NCI-H146 (cell line): ENCODE measurements around the gene ACOT7.

Experiments used
- DNase-seq: peaks from one replicate; lab custom pipeline; 2025; lab: John Stamatoyannopoulos, UW

ACOT7 gene

DNA sequence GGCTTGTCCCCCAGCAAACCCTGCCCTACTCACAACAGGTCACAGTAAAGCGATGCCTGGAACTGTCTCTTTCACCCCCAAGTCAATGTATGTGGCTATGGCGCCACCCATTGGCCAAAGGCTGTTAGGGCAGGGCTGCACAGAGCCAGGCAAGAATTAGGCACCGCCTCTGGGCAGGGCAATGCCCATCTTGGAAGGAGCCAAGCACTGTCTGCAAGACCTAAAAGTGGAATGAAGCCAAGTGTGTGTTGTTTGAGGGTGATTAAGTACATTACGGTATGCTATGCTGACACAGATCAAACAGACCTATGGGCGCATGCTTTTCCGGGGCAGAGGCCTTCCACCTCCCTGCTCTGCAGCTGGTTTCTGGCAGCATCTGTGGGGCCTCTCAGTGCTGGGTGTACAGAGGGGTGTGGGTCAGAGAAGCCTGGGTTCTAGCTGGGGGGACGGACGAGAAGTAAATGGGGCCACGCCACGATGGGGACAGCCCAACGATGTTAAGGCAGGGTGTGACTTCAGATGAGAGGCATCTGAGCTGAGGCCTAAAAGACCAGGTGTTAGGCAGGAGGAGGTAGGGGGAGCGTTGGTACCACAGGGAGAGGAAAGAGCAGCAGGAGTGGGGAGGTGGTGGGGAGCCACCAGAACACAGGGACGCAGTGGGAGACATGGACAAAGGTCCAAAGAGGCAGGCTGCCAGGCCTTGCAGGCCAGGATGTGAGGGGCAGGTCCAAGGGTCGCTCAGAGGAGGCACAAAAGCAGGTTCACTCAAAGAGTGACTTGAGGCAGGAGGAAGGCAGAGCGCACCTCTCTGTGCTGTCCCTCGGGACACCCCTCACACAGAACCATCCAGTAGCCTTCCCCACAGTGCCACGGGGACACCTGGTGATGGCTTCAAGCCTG lies 49.8 kb downstream of the ACOT7 start:
- peak; percentile 20 for DNase-seq

DNA sequence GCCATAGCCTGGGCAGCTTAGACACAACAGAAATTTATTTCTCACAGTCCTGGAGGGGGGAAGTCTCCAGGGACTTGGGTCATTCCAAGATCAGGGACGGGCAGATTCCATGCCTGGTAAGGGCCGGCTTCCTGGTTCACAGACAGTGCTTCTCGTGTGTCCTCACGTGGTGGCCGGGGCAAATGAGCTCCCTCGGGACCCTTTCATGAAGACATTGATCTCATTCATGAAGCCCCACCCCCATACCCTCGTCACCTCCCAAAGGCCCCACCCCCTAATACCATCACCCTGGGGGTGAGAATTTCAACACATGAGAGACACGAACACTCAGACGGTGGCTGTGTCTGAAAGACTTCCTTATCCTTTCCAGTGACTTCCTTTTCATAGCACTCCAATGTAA lies 51.5 kb downstream of the ACOT7 start:
- DNase-seq: no peak

DNA sequence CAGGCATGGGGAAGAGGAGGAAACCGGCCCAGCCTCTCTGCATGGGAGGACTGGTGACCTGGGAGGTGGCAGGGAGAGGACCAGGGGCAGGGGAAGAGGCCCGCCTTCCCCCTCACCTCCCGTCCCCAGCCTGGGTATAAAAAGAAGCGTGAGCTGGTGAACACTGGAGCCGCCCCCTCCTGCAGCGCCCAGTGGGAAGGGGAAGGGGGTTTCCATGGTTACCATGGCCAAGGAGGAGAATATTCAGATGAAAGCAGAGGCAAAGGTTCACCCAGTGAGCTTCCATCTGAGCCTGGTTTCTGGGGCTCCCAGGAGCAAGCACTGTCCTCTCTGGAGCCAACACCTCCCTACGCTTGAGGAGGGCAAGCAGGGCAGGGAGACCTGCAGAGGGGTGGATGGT lies 54.9 kb downstream of the ACOT7 start:
- no peak for DNase-seq

DNA sequence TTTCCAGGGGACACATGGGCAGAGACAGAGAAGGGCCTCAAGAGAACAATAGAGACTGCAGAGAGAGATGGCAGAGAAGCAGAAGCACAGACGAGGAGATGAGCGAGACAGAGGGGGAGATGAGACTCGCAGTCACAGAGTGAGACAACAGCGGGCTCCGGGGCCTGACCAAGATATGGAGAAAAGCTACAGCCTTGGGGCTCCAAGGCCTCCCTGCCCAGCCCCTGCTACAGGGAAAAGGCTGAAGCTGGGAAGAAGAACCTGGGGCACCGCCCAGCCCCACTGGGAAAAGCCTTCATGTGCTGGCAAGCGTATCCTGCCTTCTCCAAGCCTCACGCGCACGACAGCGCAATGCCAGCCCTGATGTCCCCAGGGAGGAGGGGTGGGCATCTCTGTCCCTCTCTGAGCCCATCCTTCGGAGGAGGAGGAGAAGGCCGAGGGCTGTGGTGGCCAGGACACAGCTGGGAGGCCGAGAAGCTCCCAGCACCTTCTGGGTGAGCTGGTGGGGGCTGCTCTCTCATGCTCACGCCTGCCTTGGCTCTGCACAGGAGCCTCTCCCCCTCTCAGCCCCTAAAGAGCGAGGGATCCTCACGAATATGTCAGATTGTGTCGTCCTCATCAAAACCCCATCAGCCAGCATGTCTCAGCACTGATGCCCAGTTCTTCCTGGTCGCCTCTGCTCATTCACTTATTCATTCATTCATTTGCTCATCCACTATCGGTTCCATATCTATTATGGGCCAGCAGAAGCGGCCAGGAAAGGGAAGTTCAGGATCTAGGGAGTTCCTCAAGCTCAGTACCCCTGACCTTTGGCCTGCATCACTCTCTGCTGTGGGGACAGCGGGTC lies 56.6 kb downstream of the ACOT7 start:
- no peak for DNase-seq

DNA sequence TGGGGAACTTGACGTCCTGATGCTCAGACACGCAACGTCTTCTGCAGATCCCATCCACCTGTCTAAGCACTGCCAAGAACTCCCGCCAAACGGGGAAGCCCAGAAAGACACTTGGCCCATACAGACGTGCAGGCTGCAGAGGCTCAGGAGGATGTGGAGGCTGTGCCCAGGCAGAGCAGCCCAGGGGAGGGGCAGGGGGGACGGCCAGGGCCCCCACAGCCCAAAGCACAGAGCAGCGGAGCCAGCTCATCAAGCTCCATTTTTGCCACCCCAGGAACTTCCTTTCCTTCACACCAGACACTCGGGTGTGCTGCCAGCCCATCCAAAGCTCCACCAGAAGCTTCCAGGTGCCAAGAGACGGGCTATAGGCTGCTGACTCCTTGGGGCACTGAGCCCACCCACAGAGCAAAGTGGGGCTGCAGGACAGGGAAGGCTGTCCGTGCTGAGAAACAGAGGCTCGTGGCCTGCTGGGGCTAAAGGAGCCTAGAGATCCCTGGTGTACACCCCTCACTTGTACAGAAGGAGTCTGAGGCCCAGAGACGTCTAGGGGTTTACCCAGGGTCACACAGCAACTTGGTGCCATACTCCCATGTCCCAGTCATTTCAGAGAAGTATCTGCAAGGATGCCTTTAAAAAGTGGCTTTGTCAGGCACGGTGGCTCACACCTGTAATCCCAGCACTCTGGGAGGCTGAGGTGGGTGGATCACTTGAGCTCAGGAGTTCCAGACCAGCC lies 59.1 kb downstream of the ACOT7 start:
- no peak for DNase-seq

DNA sequence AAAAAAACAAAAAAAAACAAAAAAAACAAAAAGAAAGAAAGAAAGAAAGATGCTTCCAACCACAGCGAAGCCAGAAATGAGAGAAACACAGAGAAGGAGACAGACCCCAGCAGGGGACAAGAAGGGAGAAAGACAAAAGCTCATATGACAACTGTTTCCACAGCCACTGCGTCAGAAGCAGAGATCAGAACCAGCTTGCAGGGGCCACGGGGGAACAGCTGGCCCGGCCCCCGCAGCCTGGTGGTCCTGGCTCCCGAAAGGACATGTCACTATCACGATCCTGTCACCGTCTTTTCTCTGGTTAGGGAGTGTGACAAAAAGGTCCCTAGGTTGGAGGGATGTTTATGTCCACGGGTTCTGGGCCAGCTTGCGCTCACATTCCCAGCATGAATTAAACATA lies 60.7 kb downstream of the ACOT7 start:
- DNase-seq: no peak

DNA sequence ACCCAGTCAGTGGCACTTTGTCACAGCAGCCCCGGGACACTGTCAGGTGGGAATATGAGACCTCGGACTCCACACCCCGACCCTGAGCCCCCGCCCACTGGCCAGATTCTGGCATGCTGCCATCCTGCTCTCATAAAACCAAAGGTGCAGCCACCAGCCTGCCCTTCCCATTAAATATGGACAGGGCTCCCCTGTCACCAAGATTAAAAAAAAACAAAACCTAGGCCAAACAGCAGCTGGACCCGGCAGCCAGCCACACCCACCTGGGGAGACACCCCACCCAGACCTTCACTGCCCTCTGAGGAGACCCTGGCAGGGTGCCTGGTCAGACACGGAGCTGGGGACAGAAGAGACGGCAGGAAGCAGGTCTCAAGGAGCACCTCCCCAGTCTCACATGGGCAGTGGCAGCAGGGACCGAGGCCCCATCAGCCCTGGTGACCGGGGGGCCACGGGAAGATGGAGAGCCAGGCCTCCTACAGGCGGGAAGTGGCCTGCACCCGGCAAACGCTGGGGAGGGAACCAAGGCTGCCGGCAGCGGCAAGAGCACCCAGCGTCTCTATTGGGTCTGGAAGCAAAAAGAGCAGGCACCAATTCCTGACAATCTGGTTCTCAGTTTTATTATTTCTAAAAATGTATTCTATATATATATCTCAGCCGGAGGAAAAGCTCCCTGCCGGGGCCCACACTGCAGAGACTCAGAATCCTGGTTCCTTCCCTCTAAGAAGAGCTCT lies 61.9 kb downstream of the ACOT7 start:
- no peak for DNase-seq

DNA sequence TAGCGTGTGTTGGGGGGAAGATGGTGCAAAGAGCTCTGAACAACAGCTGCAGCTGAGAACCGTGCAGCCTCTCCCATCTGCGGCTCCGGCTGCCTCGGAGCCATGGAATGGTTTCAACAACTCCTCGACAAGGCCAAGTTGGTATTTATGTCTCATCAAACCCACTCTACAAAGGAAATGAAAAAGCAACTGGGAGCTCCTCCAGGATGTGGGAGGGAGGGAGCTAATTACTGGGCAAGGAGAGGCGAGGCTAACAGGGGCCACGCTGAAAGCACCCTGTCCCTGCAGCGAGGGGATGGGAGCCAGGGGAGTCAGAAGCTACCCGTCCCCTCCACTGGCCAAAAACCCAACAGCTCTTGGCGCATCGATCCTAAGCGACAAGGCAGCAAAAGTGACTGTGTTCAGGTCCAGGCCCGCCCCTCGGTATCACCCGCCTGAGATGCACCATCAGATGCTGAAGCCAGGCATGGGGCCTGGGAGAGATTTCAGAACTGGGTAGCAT lies 63.1 kb downstream of the ACOT7 start:
- no peak for DNase-seq

DNA sequence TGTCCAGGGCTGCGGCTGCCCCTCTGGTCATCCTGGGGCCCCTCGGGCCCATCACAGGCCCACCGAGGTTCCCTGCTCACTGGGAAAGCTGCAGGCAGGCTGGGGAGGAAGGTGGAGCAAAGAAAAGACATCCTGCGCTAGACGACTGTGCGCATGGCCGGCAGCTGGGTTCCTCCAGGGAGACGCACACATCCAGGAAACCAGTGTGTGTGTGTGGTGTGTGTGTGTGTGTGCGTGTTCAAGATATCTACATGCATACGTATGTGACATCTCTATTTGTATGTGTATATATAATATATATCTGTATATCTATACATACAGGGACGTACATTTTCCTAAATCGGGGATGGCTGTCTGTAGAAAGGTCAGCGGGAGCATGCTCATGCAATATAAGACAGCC lies 63.7 kb downstream of the ACOT7 start:
- no peak for DNase-seq

DNA sequence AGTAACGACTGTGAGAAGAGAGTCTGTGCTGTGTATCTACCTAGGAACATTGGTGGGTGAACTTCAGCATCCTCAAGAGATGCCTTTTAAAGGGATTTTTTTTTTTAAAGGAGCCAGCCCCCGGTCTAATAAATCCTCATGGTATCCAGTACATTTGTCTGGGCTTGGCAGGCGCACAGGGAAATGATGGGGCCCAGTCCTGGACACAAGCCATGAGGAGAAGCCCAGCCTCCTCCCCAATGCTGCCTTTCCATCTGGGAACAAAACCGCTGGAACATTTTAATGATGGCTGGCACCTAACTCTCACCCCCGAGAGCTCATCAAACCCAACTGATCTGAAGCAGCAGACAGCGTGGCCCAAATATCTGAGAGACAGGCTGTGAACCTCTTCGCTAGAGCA lies 64.2 kb downstream of the ACOT7 start:
- DNase-seq: no peak

DNA sequence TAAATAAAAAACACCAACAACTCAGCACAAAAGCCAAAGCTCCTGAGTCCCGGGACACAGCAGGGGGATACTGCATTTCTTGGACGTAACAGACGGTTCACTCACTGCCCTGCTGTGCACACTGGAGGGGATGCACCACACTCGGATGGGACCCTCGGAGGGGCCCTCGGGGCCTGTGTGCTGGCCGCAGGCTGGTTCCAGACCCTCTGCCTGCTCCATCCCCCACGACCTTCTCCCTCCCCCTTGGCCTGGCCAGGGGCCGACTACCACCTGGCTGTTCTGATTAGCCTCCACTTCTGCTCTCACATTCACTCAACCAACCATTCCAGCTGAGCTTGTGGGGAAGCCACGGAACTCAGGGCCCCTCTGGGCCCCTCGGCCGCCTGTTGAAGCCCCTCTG lies 64.9 kb downstream of the ACOT7 start:
- DNase-seq: no peak

DNA sequence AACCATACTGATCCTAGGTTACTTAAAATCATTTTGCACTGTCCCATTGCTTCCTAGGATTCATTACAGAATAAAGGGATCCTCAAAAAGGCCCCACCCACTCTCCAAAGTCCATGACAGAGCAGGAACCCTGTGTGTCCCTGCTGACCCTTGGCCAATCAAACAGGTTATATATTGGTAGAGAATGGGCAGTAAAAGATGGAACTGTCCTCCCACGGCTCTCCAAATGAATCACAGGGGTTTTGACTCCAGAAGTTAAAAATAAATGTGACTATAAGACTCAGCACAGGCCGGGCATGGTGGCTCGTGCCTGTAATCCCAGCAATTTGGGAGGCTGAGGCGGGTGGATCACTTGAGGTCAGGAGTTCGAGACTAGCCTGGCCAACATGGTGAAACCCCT lies 65.5 kb downstream of the ACOT7 start:
- DNase-seq: no peak

DNA sequence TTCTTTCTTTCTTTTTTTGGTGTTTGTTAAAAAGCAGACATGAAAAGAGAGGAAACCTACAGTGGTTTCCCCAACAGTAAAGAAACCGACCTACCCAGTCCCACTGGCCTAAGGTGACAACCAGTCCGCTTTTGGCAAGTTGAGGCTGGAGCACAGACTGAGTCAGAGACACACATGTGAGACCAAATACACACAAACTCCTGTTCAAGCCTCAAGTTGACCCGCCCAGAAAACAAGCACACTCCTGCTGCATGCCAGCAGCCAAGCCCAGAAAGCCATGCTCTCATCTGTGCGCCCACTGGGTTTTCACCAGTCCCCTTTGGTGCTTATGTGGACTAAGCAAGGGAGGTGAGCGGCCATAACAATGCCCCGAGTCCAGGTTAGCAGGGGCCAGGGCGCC lies 68.1 kb downstream of the ACOT7 start:
- no peak for DNase-seq

DNA sequence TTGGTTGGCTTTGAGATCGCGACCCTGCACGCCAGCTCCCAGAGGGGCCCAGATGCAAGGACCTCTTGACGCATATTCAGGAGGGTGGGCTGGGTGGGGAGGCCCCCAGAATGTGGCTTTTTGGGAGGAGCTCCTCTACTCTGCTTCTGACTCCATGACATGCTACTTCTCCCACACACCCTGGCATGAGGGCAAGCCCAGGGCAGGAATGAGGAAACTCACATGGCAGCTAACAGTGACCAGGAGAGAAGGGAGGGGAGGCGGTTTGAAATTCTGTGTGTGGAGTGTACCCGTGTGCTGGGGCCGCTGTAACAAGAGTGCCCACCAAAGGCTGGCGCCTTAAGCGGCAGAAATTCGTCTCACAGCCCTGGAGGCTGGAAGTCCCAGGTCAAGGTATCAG lies 71.4 kb downstream of the ACOT7 start:
- no peak for DNase-seq

DNA sequence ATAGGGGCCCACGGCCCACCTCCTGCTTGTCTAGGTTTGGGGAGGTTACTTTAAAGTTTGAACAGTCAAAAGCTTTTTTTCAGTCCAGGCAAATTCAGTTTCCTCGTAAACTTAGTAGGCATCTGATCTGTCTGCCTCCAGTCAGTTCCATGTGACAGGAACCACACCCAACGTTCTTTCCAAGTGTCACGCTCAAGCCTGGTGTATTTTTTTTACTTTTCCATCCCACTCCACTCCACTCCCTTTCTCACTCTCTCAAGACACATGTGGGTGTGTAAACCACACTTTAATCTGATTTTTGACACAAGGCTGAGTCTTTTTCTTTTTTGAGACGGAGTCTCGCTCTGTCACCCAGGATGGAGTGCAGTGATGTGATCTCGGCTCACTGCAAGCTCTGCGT lies 72.4 kb downstream of the ACOT7 start:
- DNase-seq: no peak

DNA sequence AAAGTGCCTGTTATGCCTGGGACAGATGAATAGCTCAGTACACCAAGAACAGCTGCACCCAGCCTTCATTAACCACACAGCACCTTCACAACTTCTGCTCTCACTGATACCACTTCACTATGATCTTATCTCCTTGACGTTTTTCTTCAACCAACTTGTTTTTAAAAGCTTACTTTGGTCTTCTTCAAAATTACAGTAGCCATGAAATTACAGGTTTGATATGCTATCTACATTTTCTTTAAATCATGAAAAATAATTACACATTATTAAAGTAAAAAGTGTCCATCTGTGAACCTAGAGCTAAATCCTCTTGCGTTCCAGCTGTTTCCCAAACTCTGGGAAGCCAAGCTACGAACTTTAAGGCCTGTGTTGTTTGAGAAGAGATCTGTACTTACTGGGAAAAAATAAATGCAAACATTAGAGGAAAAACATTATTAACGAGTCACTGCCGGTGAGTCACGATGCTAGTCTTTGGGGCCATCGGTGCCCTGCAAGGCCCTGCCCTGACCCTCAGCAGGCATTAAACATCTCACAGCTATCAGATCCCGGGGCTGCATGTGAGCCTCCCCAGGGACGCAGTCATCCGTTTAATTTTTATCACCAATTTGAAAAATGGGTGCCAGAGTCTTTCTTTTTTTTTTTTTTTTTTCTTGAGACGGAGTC lies 76.3 kb downstream of the ACOT7 start:
- no peak for DNase-seq

DNA sequence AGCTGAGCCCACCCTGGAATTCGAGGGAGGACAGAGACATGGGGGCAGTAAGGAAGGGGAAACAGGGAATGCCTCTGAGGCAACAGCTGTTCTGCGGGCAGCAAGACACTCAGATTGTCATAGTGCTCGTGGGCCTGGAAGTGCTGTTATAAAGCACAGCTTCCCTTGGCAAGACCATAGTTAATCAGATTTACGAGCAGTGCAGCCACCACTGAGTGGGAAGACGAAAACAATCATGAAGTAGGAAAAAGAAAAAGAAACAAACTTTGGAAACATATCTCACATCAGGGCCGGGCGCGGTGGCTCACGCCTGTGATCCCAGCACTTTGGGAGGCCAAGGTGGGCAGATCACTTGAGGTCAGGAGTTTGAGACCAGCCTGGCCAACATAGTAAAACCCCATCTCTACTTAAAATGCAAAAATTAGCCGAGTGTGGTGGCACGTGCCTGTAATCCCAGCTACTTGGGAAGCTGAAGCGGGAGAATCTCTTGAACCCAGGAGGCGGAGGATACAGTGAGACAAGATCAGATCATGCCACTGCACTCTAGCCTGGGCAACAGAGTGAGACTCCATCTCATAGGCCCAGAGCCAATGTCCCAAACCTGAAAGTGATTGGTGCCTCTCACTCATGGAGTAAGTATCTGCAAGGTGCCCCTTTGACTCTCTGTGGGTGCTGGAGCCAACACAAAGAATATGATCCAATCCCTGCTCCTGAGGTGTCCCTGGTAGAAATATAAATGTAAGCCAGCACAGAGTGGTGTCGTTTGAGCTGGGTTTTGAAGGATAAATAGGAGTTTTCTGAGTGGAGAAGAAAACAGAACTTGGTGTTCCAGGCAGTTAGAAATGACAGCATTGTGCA lies 77.1 kb downstream of the ACOT7 start:
- no peak for DNase-seq

DNA sequence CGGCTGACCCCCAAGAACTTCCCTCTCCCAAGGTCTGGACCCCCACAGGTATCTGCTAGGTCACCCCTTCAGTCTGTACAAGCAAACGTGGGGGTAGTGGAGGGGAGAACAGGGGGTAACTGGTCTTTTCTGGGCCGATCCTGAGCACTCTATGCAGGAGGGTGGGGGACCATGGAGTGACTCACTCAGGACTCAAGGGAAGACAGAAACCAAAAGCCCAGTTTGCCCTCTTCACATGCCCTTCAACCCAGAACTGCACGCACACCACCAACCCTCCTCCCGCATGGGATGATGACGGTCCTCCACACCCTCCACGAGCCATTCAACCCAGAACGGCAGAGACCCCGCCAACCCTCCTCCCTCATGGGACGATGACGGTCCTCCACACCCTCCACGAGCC lies 79.1 kb downstream of the ACOT7 start:
- no peak for DNase-seq

DNA sequence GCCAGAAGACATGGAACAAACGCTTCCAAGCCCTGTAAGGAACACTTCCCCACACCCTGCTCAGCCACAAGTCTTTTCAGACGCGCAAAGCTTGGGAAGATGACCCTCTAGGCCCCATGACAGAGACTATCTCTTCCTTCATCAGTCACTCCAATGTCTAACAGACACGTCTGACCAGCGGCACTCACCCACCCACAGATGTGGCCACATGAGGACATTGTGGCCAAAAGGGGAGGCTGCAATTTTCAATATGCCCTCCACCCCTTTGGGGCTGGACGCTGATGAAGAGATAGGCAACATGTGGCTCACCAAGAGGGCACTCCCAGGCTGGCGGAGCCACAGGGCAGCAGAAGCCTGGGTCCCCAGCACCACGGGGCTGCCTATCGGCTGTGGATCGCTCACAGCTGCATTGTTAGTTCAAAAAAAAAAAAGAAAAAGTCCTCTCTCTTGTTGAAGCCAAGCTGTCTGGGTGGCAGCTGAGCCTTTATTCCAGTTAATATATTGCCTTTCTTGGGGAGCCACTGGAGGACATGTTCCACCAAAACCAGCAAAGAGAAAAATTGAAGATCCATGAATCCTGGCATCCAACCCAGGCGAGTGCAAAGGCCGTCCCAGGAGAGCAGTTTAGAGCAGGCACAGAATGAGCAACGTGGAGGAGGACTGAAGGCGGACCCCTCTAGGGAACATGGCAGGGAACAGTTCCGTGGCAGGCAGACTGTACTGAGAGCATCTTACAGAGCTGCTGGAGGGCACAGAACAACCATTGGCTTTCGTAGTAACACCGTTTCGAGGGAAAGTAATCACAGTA lies 80.0 kb downstream of the ACOT7 start:
- DNase-seq: no peak
